ENCODE results near the gene MB21D2. TPM values are rescaled to one million over a fixed set of nuclear protein-coding genes. Genes with fewer than 3 reads are reported as not detected.

MB21D2 gene
- total and polyA plus RNA-seq, 2 experiments from 2014 or later = 4.0 to 5.2 TPM

- H3K27ac ChIP-seq = no peak overlapping the region
- DNase-seq (ENCODE audit: low read depth in 1 of 2, low spot score in 1 of 2) = peak in 1 of 2 donors; percentile 74
- no peak for TF ChIP-seq CTCF (IDR thresholded peaks at IDR 0.05; ENCODE audit: low read depth, low read length)
Measured at GRCh38 chr3:192899540-192899982, 18.1 kb downstream of the MB21D2 start.

GRCh38 chr3:192897005-192897404 is 20.7 kb downstream of the MB21D2 start:
- Histone ChIP-seq H3K27ac (no peak overlapping the region), H3K9me3 (ENCODE audit: low read depth) (no peaks in the 10 kb centered on the region), H3K27me3 (peaks cover 45% of the 10 kb centered on the region)

More at GRCh38 chr3:192899540-192899982, 18.1 kb downstream of the MB21D2 start:
- H3K4me3 ChIP-seq = no peak overlapping the region
- H3K4me1 ChIP-seq (ENCODE audit: low read depth) = no peaks in the 10 kb centered on the region
- peaks cover 24% of the 10 kb centered on the region for H3K27me3 ChIP-seq
- no peaks in the 10 kb centered on the region for H3K36me3 ChIP-seq
- H3K9me3 ChIP-seq (ENCODE audit: low read depth) = no peaks in the 10 kb centered on the region

GRCh38 chr3:192896208-192896607 is 21.4 kb downstream of the MB21D2 start:
- DNase-seq (ENCODE audit: low read depth in 1 of 2, low spot score in 1 of 2) = no peak
- Histone ChIP-seq H3K27ac (no peak overlapping the region), H3K4me1 (ENCODE audit: low read depth) (no peaks in the 10 kb centered on the region), H3K9me3 (ENCODE audit: low read depth) (no peaks in the 10 kb centered on the region), H3K4me3 (no peak overlapping the region), H3K36me3 (no peaks in the 10 kb centered on the region), H3K27me3 (peaks cover 46% of the 10 kb centered on the region)
- TF ChIP-seq CTCF (IDR thresholded peaks at IDR 0.05; ENCODE audit: low read depth, low read length) = no peak

More at GRCh38 chr3:192897005-192897404, 20.7 kb downstream of the MB21D2 start:
- no peak for DNase-seq (ENCODE audit: low read depth in 1 of 2, low spot score in 1 of 2)
- TF ChIP-seq CTCF (IDR thresholded peaks at IDR 0.05; ENCODE audit: low read depth, low read length) = no peak
- H3K4me1 ChIP-seq (ENCODE audit: low read depth) = no peaks in the 10 kb centered on the region
- H3K36me3 ChIP-seq = no peaks in the 10 kb centered on the region
- H3K4me3 ChIP-seq = no peak overlapping the region

- H3K36me3 ChIP-seq = no peaks in the 10 kb centered on the region
- H3K4me3 ChIP-seq = no peak overlapping the region
- no peak for DNase-seq (ENCODE audit: low read depth in 1 of 2, low spot score in 1 of 2)
- no peaks in the 10 kb centered on the region for H3K9me3 ChIP-seq (ENCODE audit: low read depth)
- peaks cover 46% of the 10 kb centered on the region for H3K27me3 ChIP-seq
- peaks cover 4% of the 10 kb centered on the region for H3K4me1 ChIP-seq (ENCODE audit: low read depth)
- no peak overlapping the region for H3K27ac ChIP-seq
- no peak for TF ChIP-seq CTCF (IDR thresholded peaks at IDR 0.05; ENCODE audit: low read depth, low read length)
Measured at GRCh38 chr3:192894676-192895075, 23.0 kb downstream of the MB21D2 start.

GRCh38 chr3:192892981-192893700 is 24.5 kb downstream of the MB21D2 start:
- peaks cover 13% of the 10 kb centered on the region for H3K4me1 ChIP-seq (ENCODE audit: low read depth)
- peak in 1 of 2 donors; percentile 83 for DNase-seq (ENCODE audit: low read depth in 1 of 2, low spot score in 1 of 2)
- H3K36me3 ChIP-seq = no peaks in the 10 kb centered on the region
- peaks cover 46% of the 10 kb centered on the region for H3K27me3 ChIP-seq
- no peak overlapping the region for H3K4me3 ChIP-seq
- no peak for TF ChIP-seq CTCF (IDR thresholded peaks at IDR 0.05; ENCODE audit: low read depth, low read length)
- no peak overlapping the region for H3K27ac ChIP-seq
- H3K9me3 ChIP-seq (ENCODE audit: low read depth) = no peaks in the 10 kb centered on the region
